ENCODE measurements around the gene RASSF8. TPM values are rescaled to one million over a fixed set of nuclear protein-coding genes. Genes with fewer than 3 reads are reported as not detected.

The RASSF8 gene
- total and polyA plus RNA-seq, 2 donors from 2014 or later = 12.0 to 52.8 TPM

GRCh38 chr12:25957793-25958427, 572 bp upstream of the RASSF8 start:
- H3K9ac ChIP-seq (ENCODE audit: low read length in 3 of 3) = peak overlapping the region; percentile 45 to 73 (median 51)
- H3K9me3 ChIP-seq (ENCODE audit: control insufficient read depth in 2 of 3, insufficient read depth in 1 of 3, low read length in 3 of 3) = no peaks in the 10 kb centered on the region
- DNase-seq (peak in 2 of 5 donors; percentile 80 to 87), FAIRE-seq (no peak)
- H3K36me3 ChIP-seq (ENCODE audit: control insufficient read depth in 2 of 3, insufficient read depth in 3 of 3, low read length in 3 of 3) = peaks cover 0 to 6% (median 0%) of the 10 kb centered on the region in 3 donors
- H3K27me3 ChIP-seq (ENCODE audit: control insufficient read depth, insufficient read depth, low read length) = no peaks in the 10 kb centered on the region
- H3K4me3 ChIP-seq (ENCODE audit: low read length in 3 of 3) = peak overlapping the region; percentile 62 to 75 (median 70)
- intact Hi-C loops (cut with DNase I) = no loop called here
- peak overlapping the region; percentile 93 for H3K27ac ChIP-seq (ENCODE audit: low read depth in 2 of 2, low read length in 2 of 2)
- H3K4me1 ChIP-seq (ENCODE audit: control insufficient read depth in 2 of 3, insufficient read depth in 2 of 3, low read depth in 1 of 3, low read length in 3 of 3) = no peaks in the 10 kb centered on the region
- no peak for TF ChIP-seq CTCF (IDR thresholded peaks at IDR 0.05; ENCODE audit: borderline replicate concordance, extremely low read depth, insufficient read depth)

GRCh38 chr12:25959071-25959961, 834 bp downstream of the RASSF8 start:
- intact Hi-C loops (cut with DNase I) = no loop called here
- Histone ChIP-seq H3K4me1 (ENCODE audit: control insufficient read depth in 2 of 3, insufficient read depth in 2 of 3, low read depth in 1 of 3, low read length in 3 of 3) (peaks cover 0 to 2% (median 0%) of the 10 kb centered on the region in 3 donors), H3K27me3 (ENCODE audit: control insufficient read depth, insufficient read depth, low read length) (no peaks in the 10 kb centered on the region), H3K27ac (ENCODE audit: low read depth in 2 of 2, low read length in 2 of 2) (peak overlapping the region; percentile 83), H3K36me3 (ENCODE audit: control insufficient read depth in 2 of 3, insufficient read depth in 3 of 3, low read length in 3 of 3) (peaks cover 0 to 6% (median 0%) of the 10 kb centered on the region in 3 donors), H3K4me3 (ENCODE audit: low read length in 3 of 3) (peak overlapping the region; percentile 68 to 78 (median 78)), H3K9me3 (ENCODE audit: control insufficient read depth in 2 of 3, insufficient read depth in 1 of 3, low read length in 3 of 3) (no peaks in the 10 kb centered on the region), H3K9ac (ENCODE audit: low read length in 3 of 3) (peak overlapping the region; percentile 30 to 85 (median 78))
- peak; percentile 25 for TF ChIP-seq CTCF (IDR thresholded peaks at IDR 0.05; ENCODE audit: borderline replicate concordance, extremely low read depth, insufficient read depth)
- DNase-seq (peak; percentile 61 to 87 (median 71)), FAIRE-seq (no peak)

- Histone ChIP-seq H3K4me1 (ENCODE audit: control insufficient read depth in 2 of 3, insufficient read depth in 2 of 3, low read depth in 1 of 3, low read length in 3 of 3) (peaks cover 0 to 2% (median 0%) of the 10 kb centered on the region in 3 donors), H3K36me3 (ENCODE audit: control insufficient read depth in 2 of 3, insufficient read depth in 3 of 3, low read length in 3 of 3) (peaks cover 0 to 3% (median 0%) of the 10 kb centered on the region in 3 donors), H3K27ac (ENCODE audit: low read depth in 2 of 2, low read length in 2 of 2) (peak overlapping the region in 1 of 2 donors; percentile 21), H3K9me3 (ENCODE audit: control insufficient read depth in 2 of 3, insufficient read depth in 1 of 3, low read length in 3 of 3) (no peaks in the 10 kb centered on the region), H3K9ac (ENCODE audit: low read length in 3 of 3) (peak overlapping the region in 2 of 3 donors; percentile 78 to 85), H3K27me3 (ENCODE audit: control insufficient read depth, insufficient read depth, low read length) (no peaks in the 10 kb centered on the region), H3K4me3 (ENCODE audit: low read length in 3 of 3) (peak overlapping the region; percentile 68 to 78 (median 78))
- intact Hi-C loops (cut with DNase I) = loop anchor here (10.0 kb wide), 1 partner anchor 55 kb away; no protein-coding TSS in a partner anchor
- DNase-seq (peak in 2 of 5 donors; percentile 32 to 56), FAIRE-seq (no peak)
- TF ChIP-seq CTCF (IDR thresholded peaks at IDR 0.05; ENCODE audit: borderline replicate concordance, extremely low read depth, insufficient read depth) = peak; percentile 10
Measured at GRCh38 chr12:25960143-25960542, 1.7 kb downstream of the RASSF8 start.

Measured in kidney (tissue), 14 donors.